ENCODE measurements around the gene ISY1. TPM values are rescaled to one million over a fixed set of nuclear protein-coding genes. Genes with fewer than 3 reads are reported as not detected.

The ISY1 gene
- total and polyA plus RNA-seq, 2 donors from 2014 or later = 22.4 to 27.1 TPM

GRCh38 chr3:129132097-129132866 is 28.6 kb downstream of the ISY1 start:
- DNase-seq = no peak
- Histone ChIP-seq H3K4me1 (ENCODE audit: control insufficient read depth in 2 of 3, insufficient read depth in 2 of 3, low read depth in 1 of 3, low read length in 3 of 3) (no peaks in the 10 kb centered on the region), H3K4me3 (ENCODE audit: low read length in 3 of 3) (no peak overlapping the region), H3K27me3 (ENCODE audit: control insufficient read depth, insufficient read depth, low read length) (no peaks in the 10 kb centered on the region), H3K9me3 (ENCODE audit: control insufficient read depth in 2 of 3, insufficient read depth in 1 of 3, low read length in 3 of 3) (no peaks in the 10 kb centered on the region), H3K27ac (ENCODE audit: low read depth in 2 of 2, low read length in 2 of 2) (no peak overlapping the region), H3K9ac (ENCODE audit: low read length in 3 of 3) (no peak overlapping the region), H3K36me3 (ENCODE audit: control insufficient read depth in 2 of 3, insufficient read depth in 3 of 3, low read length in 3 of 3) (peaks cover 8 to 57% (median 35%) of the 10 kb centered on the region in 3 donors)
- intact Hi-C loops (cut with DNase I) = no loop called here
- no peak for TF ChIP-seq CTCF (IDR thresholded peaks at IDR 0.05; ENCODE audit: borderline replicate concordance, extremely low read depth, insufficient read depth)
- FAIRE-seq = no peak

GRCh38 chr3:129131465-129132088 is 29.3 kb downstream of the ISY1 start:
- no peaks in the 10 kb centered on the region for H3K27me3 ChIP-seq (ENCODE audit: control insufficient read depth, insufficient read depth, low read length)
- peaks cover 8 to 57% (median 35%) of the 10 kb centered on the region in 3 donors for H3K36me3 ChIP-seq (ENCODE audit: control insufficient read depth in 2 of 3, insufficient read depth in 3 of 3, low read length in 3 of 3)
- intact Hi-C loops (cut with DNase I) = no loop called here
- H3K9me3 ChIP-seq (ENCODE audit: control insufficient read depth in 2 of 3, insufficient read depth in 1 of 3, low read length in 3 of 3) = no peaks in the 10 kb centered on the region
- no peak for TF ChIP-seq CTCF (IDR thresholded peaks at IDR 0.05; ENCODE audit: borderline replicate concordance, extremely low read depth, insufficient read depth)
- no peak overlapping the region for H3K4me3 ChIP-seq (ENCODE audit: low read length in 3 of 3)
- no peak overlapping the region for H3K9ac ChIP-seq (ENCODE audit: low read length in 3 of 3)
- H3K4me1 ChIP-seq (ENCODE audit: control insufficient read depth in 2 of 3, insufficient read depth in 2 of 3, low read depth in 1 of 3, low read length in 3 of 3) = no peaks in the 10 kb centered on the region
- DNase-seq (no peak), FAIRE-seq (no peak)
- H3K27ac ChIP-seq (ENCODE audit: low read depth in 2 of 2, low read length in 2 of 2) = no peak overlapping the region

- no peak for FAIRE-seq
- no peaks in the 10 kb centered on the region for H3K4me1 ChIP-seq (ENCODE audit: control insufficient read depth in 2 of 3, insufficient read depth in 2 of 3, low read depth in 1 of 3, low read length in 3 of 3)
- H3K4me3 ChIP-seq (ENCODE audit: low read length in 3 of 3) = no peak overlapping the region
- no peak overlapping the region for H3K27ac ChIP-seq (ENCODE audit: low read depth in 2 of 2, low read length in 2 of 2)
- no peak for DNase-seq
- intact Hi-C loops (cut with DNase I) = no loop called here
- no peaks in the 10 kb centered on the region for H3K9me3 ChIP-seq (ENCODE audit: control insufficient read depth in 2 of 3, insufficient read depth in 1 of 3, low read length in 3 of 3)
- H3K27me3 ChIP-seq (ENCODE audit: control insufficient read depth, insufficient read depth, low read length) = no peaks in the 10 kb centered on the region
- H3K36me3 ChIP-seq (ENCODE audit: control insufficient read depth in 2 of 3, insufficient read depth in 3 of 3, low read length in 3 of 3) = peaks cover 8 to 57% (median 35%) of the 10 kb centered on the region in 3 donors
- H3K9ac ChIP-seq (ENCODE audit: low read length in 3 of 3) = no peak overlapping the region
- no peak for TF ChIP-seq CTCF (IDR thresholded peaks at IDR 0.05; ENCODE audit: borderline replicate concordance, extremely low read depth, insufficient read depth)
Observed at GRCh38 chr3:129130291-129130813, 30.5 kb downstream of the ISY1 start.
